Measurements from ENCODE around the gene NHEJ1.

Gene NHEJ1

GRCh38 chr2:219181531-219181930, 20.9 kb upstream of the NHEJ1 start:
- no peak for DNase-seq

GRCh38 chr2:219180961-219181360, 20.3 kb upstream of the NHEJ1 start:
- no peak for DNase-seq

- DNase-seq, result no peak
Observed at GRCh38 chr2:219179601-219180465, 19.2 kb upstream of the NHEJ1 start.

GRCh38 chr2:219178377-219179175, 18.0 kb upstream of the NHEJ1 start:
- no peak for DNase-seq

- DNase-seq, result peak; percentile 67
Observed at GRCh38 chr2:219177552-219178376, 17.1 kb upstream of the NHEJ1 start, which contains the start of gene RETREG2. Gene RETREG2 (plus strand): TSS chr2:219178275. CDS start chr2:219178353, 78 bp downstream.

- peak; percentile 27 for DNase-seq
Observed at GRCh38 chr2:219176818-219177551, 16.4 kb upstream of the NHEJ1 start, which contains the start of gene CNPPD1. Gene CNPPD1 (minus strand): TSS chr2:219176925. CDS start chr2:219176828, 97 bp downstream.

- DNase-seq, result no peak
Observed at GRCh38 chr2:219175928-219176817, 15.6 kb upstream of the NHEJ1 start.

GRCh38 chr2:219175486-219175885, 14.9 kb upstream of the NHEJ1 start:
- DNase-seq, result no peak

GRCh38 chr2:219174801-219175200, 14.2 kb upstream of the NHEJ1 start:
- DNase-seq, result no peak

- DNase-seq, result no peak
Observed at GRCh38 chr2:219174146-219174545, 13.5 kb upstream of the NHEJ1 start.

GRCh38 chr2:219173176-219173575, 12.6 kb upstream of the NHEJ1 start:
- no peak for DNase-seq

- no peak for DNase-seq
Observed at GRCh38 chr2:219172231-219173154, 11.9 kb upstream of the NHEJ1 start.

- DNase-seq, result no peak
Observed at GRCh38 chr2:219171231-219171651, 10.6 kb upstream of the NHEJ1 start.

GRCh38 chr2:219169930-219170654, 9.5 kb upstream of the NHEJ1 start, which contains the start of gene SLC23A3:
Gene SLC23A3 (minus strand): TSS chr2:219170029. CDS start chr2:219169984, 45 bp downstream.
- no peak for DNase-seq

GRCh38 chr2:219168932-219169331, 8.3 kb upstream of the NHEJ1 start:
- DNase-seq, result no peak

- no peak for DNase-seq
Observed at GRCh38 chr2:219168526-219168925, 7.9 kb upstream of the NHEJ1 start.

GRCh38 chr2:219167997-219168396, 7.4 kb upstream of the NHEJ1 start:
- DNase-seq, result no peak

GRCh38 chr2:219165058-219165911, 4.7 kb upstream of the NHEJ1 start:
- no peak for DNase-seq

Data from NCI-H446 treated with DMSO at 0.1 percent for 48 hours (cell line).